Activated CD4-positive, CD25-positive, alpha-beta regulatory T cell treated with anti-CD3 and anti-CD28 coated beads, Interleukin-2, amount 50 U/mL, for 72 hours (primary cell): Measurements from ENCODE around the gene EFNB1.

Experiments used
- DNase-seq: peaks from one replicate; pipeline ENCODE4 v3.0.0; 2021

Gene EFNB1

DNA sequence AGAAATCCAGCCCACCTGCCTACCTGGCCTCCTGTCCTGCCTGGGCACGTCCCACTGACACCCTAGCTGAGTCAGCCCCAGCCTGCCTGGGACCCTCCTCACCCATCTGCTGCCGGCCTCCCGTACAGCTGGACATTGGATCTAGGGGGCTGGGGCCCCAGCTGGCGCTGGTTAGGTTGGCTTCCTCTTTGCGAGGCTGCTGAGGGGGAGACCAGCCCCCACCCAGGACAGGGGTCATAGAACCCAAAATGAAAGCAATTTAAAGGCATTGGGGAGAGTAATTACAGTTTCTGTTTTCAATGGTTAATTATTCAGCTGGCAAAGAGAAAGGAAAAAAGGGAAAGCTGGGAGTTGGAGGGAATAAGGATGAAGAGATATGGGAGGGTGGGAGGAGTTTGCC lies 15.8 kb downstream of the EFNB1 start:
- DNase-seq = no peak

DNA sequence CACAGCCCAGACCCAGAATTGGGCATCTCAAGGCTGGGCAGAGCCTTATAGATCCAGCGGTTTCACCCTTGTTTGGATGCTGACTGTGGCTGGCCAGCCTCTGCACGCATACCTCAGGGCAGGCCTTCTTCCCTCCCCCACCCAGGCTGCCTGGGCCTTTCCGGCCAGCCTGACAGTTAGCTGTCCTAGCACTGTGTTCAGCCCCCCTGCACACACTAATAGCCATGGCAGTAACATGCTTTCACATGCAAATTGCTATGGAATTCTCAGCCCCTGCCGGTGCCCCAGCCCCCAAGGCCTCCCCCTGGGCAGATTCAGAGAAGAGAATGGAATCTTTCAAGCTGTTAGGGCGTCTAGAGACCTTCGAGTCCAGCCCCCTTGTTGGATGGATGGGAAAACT lies 17.7 kb downstream of the EFNB1 start:
- DNase-seq = no peak

DNA sequence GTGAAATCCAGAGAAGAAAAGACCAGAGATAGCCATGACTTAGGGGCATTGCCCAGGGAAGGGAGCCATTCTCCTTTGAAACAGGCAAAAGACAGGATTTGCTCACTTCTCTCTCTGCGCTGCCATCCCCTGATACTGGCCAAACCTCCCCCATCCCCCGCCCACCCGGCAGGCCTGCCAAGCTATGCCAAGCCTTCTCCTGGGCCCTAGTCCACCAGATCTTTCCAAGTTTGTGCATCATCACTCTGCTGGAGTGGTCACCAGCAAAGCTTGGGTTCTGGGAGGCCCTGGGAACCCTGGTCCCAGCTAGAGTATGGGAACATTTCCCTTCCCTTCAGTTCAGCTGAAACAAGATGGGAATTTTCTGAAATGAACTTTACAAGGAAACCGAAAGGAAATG lies 18.4 kb downstream of the EFNB1 start:
- no peak for DNase-seq

DNA sequence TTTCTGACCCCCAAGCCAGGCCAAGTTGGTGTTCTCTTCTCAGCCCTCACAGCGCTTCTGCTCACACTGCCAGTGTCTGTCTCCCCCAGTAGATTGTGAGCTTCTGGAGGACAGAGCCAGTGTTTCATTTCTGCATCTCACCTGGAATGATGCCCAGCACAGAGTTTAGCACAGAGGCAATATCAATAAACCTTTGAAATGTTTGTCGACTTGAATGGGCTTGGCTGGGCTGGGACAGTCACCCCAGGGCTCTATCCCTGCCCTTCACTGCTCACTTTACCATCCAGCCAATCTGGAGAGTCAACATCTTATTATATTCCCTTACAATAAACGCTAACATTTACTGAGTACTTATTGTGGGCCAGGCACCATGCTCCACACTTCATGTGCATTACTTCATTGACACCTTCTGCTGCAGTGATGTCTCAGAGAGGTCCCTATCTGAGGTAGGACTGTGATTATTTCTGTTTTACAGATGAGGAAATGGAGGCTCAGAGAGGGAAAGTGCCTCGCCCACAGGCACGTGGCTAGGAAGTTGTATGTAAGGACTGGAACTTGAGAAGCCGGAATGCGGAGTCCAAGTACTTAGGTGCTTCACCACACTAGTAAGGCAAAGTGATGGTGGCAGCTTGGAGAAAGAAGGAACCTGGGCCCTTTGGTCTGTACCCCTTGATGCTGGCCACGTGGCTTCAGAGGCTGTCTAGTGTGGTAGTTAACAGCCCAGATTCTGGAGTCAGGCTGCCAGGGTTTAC lies 19.5 kb downstream of the EFNB1 start:
- DNase-seq = no peak

DNA sequence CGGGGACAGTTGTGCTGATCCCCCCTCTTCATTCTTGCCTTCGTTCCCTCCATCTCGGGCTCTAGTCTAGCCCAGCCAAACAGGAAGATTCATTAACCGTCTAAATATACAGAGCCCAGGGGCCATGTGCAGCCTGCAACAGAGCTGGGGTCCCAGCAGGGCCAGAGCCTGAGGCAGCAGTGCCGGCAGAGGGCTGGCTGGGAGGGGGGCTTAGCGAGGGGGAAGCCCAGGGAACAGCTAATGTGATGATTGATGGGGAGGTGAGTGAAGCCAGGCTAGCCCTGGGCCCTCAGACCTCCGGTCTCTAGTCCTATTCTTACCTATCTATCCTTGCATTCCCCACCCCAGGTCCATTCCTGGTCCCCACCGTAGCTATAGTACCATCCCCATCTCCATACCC lies 22.3 kb downstream of the EFNB1 start:
- no peak for DNase-seq

DNA sequence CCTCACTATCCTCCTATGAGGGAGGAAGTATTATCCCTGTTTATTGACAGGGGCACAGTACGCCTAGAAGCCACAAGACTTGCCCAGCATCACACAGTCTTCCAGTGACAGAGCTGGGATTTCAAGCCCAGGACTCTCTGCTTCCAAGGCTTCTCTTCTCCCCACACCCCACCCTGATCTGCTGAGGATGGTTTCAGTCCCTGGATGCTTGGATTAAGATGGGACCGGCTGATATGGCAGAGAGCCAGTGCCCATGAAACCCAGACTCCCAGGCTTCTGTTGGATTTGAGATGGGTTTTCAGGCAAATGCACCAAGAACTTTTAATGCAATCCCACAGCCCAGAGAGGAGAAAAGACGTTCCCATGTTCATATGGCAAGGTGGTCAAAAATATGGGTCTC lies 23.2 kb downstream of the EFNB1 start:
- DNase-seq = no peak

DNA sequence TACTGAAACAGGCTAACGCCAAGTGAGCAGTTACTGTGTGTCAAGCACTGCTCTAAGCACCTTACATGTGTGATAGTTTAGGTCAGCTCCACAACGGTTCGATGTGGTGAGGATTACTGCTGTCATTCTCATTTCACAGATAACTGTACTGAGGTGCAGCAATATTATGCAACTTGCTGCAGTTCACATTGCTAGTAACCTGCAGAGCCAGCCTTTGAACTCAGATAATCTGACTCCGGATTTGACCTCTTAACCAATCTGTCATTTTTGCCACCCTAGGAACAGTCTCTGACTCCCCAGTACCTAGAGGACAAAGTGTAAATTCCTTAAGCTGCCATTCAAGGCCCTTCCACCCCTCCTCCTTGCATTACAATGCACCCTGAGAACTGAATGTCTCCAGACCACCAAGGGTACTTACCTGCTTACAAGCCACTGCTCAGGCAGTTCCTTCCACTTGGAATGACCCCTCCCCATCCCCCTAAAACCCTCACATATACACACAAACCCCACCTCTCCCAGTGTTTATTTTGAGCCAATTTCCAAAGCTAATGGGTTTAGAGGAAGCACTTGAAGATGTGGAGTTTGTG lies 24.9 kb downstream of the EFNB1 start:
- no peak for DNase-seq

DNA sequence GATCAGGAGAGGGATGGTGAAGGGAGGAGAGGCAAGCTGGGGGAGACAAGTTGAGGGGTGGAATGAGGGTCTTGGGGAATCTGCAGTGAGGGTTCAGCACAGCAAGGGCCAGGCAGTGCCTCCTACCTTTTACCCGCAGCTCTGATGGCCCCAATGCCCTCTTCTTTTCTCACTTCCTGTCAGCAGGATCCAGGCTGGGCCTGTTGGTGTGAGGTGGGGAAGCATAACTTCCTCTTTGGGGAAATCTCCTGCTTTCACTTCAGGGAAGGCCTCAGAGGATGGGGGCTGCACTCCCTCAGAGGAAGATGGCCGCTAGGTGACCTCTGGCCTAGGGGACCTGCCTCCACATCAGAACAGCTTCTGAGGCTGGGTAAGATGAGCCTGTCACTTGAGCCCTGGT lies 36.5 kb downstream of the EFNB1 start:
- no peak for DNase-seq

DNA sequence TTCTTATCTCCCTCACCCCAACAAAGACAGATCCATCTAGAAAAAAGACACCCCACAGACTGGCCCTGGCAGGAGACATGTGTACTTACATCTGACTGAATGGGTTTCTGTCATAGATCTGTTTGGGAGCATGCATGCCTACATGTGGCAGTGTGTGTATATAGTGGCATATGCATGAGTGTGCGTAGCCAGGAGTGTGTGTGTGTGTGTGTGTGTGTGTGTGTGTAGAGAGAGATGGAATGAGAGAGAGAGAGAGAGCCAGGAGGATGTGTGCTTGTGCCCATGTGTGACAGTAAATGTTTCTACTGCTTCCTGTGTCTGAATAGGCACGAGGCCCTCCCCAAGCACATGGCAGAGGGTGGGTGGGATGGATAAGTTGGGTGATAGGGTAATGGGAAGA lies 37.1 kb downstream of the EFNB1 start:
- DNase-seq = no peak

DNA sequence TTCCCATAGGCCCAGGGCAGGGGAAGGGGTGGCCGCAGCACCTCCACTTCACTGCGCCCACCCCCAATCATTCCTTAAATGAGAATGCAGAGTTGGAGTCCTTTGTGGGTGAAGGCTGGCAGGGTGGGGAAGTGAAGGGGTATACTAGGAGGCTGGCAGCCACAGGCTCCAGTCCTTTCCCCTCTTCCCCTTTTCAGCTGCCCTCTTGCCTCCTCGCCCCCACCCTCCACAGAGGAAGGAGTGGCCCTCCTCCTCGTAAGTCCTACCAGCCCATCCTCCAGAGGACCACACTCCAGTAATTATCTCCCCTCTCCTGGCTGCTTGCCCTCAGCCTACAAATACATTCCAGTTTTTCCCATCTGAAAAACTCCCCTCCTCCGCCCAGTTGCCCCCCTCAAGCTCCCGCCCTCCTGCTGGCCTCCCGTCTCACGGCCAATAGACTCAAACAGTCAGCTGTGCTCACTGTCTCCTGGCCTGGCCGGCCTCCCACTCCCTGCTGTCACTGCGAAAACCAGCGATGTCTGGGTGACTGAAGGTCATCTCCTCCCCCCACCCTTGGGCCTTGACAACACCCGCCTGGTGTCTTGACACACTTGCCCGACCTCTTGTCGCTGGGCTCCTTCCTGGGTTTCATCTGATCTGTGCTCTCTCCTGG lies 38.8 kb downstream of the EFNB1 start:
- DNase-seq = no peak

DNA sequence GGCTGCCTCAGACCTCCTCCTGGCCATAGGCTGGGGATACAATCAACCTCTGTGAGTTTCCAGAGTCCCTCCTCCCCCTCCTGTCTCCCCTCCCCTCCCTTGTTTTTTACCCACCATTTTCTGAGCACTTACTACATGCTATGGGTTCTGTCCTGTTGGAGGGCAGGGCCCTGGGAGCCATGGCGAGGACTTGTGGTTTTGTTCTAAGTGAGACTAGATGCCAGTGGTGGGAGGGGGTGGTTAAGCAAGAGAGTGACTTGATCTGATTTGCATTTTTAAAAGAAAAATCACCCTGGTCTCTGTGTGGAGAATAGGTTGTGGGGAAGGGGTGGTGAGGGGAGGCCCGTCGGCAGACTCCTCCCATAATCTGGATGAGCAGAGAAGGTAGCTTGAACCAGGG lies 39.5 kb downstream of the EFNB1 start:
- DNase-seq = no peak

DNA sequence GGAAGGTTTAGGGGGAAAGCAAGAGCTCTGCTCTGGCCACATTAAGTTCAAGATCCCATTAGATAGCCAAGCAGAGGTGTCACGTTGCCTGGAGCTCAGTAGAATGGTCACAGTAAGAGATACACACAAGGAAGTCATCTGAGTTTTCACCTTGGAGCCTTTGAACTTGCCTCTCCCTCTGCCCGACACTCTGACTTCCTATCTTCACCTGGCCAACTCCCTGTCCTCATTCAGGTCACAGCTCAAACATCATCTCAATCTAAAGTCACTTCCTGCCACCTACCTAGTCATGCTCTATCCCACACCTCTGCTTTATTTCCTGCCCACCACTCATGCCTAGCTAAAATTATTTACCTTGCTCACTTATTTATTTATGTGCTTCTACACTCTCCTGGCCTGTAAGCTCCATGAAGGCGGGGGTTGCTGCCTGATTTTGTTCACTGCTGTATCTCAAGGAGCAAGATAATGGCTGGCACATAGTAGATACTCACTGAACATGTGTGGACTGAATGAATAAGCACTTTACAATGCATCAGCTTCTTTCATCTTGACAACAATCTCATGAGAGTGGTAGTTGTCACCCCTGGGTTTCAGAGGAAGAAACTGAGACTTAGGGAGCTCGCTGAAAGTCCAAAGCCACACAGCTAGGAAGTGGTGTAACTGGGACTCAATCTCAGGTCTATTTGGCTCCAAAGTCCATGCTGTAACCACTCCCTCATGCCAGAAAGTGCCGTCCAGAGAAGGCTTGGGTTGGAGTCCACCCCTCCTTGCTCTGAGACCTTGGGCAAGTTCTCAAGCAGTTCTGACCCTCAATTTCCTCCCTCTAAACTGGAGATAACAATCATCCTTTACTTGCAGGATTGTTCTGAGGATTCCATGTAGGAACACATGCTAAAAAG lies 40.3 kb downstream of the EFNB1 start:
- DNase-seq = no peak

DNA sequence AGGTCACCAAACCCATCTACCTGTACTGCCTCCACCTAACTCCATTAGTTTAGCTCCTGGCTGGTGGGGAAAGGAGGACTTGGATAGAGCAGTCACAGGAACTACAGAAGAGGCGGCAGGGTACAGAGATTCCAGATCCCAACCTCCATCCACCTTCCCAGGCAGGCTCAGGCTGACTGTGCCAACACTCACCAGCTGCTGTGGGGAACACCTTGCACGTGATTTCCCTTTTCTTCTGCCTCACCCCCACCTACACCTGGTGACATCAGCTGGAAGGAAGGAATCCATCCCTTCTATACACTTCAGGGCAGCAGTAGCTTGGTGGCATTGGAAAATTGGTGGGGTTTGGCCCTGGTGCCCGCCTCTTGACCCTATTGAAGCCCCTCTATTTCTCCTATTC lies 41.5 kb downstream of the EFNB1 start:
- DNase-seq = no peak

DNA sequence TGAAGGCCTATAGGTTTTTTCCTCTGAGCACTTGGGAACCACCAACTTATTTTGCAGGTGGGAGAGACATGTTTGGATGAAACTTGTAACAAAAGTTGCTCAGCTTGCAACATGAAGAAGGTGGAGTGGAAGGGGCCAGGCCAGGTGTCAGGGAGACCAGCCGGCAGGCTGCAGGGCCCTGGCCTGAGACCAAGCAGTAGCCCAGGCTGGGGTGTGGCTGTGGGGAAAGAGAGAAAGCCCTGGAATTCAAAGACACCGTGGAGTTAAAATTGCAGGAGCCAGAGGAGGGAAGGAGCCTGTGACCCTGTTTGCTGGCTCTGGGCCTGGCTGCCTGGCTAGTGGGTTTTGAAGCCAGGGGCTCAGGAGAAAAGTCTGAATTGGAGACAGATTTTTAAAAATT lies 43.4 kb downstream of the EFNB1 start:
- DNase-seq = no peak

DNA sequence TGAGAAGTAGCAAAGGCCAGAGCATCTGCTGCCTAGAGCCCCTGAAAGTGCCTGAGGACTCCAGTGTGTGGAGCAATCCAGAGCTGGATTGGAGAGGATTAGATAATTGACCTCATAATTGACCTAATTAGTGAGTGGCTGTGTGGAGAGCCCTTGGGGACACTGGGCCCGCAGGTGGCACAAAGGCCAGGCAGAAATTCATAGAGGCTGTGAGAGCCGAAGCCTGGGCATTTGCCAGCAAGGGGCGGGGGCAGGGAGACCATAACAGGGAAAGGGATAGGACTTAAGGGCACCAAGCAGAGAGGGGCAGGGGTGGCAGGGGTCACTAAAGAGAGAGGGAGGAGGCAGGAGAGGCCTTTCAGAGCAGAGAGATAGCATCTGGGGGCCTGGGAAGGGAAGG lies 45.3 kb downstream of the EFNB1 start:
- DNase-seq = no peak

DNA sequence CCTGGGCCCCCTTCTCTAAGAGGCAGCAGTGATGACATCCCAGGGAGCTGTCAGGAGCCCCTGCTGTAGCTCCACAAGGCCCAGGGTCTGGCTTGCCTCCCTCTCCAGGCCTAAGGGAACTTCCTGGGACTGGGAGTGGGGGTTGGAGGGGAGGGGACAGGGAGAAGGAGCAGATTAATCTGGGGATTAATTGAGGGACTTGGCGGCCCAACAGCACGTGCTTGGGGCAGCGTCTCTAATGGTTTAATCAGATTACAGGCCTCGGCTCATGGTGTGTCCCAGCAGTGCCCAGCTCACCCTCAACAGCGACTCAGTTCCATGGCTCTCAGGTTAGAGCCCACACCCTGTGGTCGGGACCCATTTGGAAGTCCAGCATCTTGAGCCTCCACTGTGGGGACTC lies 47.9 kb downstream of the EFNB1 start:
- no peak for DNase-seq

DNA sequence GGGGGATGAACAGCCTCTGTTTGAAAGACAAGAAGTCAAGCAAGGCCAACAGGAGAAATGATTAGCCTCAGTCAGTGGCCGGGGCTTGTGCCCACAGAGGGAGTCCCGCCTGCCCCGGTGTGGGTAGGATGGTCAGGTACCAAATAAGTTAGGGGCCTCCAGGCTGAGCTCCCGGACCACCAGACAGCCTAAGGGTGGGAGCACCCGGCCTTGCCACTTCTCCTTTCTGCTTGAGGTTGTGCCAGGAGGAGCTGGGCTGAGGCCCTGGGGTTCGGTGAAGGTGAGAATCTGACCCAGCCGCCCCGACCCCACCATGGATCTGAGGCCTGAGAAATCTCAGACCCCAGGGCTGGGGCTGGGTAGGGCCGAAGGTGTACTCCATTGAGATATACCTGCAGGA lies 48.8 kb downstream of the EFNB1 start:
- no peak for DNase-seq

DNA sequence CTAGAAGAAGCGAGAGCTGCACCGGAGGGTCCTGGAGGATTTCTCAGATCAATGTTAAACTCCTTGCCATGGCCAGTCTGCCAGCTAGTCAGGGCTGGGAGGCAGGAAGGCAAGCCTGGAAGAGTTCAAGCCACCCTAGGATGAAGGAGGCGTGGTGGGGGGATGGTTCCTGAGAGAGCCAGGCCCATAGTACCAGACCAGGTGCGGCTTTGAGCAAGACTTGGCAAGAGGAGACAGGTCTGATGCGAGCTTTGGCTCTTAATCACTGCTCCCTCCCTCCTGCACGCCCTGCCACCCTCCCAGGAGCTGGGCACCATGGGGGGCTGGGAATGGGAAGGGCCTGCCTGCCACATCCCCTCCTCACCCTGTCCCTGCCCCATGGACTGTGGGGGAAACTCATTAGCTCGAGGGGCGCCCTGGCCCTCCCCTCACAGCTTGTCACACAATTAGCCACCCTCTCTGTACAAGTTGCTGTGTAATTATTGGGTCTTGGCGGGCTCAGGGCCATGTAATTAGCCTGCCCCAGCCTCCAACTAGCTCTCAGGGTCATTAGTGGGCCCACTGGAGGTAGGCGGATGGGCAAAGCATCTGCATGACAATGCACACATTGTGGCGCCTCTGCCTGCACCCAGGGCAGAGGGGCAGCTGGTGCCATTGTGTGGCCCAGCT lies 50.3 kb downstream of the EFNB1 start:
- DNase-seq = no peak

DNA sequence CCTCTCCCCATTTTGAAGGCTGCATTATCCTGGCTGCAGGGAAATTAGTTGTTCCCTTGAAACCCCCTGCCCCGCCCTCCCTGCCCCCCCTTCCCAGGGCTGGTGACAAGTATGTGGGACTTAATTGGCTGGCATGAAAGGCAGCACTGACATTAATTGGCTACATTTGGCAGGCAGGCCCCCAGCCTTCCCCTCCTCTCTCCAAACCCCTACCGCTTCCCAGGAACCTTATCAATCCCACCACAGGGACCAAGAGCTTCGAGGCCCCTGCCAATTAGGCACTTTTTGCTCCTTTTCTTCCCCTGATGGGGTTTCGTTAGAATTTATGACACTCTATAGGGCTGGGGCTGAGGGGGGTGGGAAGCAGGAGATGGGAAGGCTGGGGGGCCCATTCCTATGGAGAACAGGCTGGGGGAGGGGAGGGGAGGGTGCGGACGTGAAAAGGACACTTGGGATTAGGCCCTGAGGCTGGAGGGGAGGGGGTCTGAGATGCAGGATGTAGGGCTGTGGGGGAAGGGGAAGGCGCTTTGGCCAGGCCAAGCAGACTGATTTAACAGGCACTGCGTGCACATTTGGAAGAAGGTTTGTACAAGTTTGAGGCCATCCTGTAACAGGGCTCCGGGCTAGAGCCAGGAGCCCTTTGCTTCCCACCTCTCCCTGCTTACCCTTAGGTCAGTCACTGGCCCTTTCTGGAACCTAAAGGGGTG lies 52.2 kb downstream of the EFNB1 start:
- no peak for DNase-seq

DNA sequence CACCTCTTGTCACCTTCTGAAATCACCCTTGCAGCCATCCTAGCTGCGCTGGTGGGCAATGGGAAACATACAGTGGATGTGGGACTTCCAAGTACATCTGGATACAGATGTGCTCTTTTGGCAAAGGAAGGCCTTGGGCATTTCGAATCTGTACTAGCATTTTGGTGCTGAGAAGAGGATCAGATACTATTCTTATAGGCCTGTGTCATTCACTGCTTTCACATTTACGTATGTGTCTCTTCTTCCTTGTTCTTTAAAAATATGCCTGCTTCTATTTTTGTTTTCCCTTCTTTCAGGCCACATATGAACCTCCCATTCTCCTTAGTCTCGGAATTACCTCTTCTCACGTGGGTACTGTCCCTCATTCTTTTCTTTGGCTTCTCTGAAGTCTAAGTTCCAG lies 53.1 kb downstream of the EFNB1 start:
- no peak for DNase-seq

DNA sequence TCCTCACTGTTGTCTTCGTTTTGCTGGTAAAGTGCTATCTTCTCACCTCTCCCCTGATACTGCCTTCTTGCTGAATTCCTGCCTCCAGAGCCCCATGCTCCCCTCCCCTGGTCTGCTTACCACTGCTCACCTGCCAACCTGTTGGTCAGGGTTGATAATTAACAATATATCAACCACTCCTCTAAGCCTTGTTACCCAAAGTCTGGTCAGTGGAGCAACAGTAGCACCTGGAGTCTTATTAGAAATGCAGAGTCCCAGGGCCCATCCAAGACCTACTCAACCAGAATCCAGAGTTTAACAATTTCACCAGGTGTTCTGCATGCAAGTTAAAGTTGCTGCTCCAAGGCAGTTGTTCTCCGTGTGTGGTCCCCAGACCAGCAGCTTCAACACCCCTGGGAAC lies 55.0 kb downstream of the EFNB1 start:
- no peak for DNase-seq

DNA sequence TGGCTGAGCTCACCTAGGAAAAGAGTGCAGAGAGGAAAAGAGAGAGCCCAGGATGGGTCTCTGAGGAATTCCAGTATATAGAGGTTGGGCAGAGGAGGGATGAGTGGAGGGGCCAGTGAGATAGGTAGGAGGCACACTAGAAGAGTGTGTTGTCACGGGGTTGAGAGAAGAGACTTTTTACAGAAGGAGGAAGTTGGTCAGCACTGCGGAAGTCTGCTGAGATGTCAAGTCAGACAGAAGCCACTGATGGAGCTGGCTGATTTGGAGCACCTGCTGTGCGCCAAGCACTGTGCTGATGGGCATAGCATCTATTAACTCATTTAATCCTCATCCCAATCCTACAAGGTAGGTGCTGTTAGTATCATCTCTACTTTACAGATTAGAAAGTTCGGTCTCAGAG lies 60.4 kb downstream of the EFNB1 start:
- no peak for DNase-seq
